HG03378 (cell line): ENCODE measurements around the gene ATXN2L.
"Not testable (repeated sequence)": the region's sequence is repeated elsewhere in the genome, so short reads cannot be mapped to it uniquely, and the experiment has no call there.

Source experiments
- ATAC-seq: cut with Tn5 transposase; IDR thresholded peaks from one replicate; pipeline ENCODE4 v1.9.1; 2021; ENCODE audit warnings: mild to moderate bottlenecking, moderate library complexity; ENCODE audit not compliant: unreplicated experiment

ATXN2L gene, protein sequence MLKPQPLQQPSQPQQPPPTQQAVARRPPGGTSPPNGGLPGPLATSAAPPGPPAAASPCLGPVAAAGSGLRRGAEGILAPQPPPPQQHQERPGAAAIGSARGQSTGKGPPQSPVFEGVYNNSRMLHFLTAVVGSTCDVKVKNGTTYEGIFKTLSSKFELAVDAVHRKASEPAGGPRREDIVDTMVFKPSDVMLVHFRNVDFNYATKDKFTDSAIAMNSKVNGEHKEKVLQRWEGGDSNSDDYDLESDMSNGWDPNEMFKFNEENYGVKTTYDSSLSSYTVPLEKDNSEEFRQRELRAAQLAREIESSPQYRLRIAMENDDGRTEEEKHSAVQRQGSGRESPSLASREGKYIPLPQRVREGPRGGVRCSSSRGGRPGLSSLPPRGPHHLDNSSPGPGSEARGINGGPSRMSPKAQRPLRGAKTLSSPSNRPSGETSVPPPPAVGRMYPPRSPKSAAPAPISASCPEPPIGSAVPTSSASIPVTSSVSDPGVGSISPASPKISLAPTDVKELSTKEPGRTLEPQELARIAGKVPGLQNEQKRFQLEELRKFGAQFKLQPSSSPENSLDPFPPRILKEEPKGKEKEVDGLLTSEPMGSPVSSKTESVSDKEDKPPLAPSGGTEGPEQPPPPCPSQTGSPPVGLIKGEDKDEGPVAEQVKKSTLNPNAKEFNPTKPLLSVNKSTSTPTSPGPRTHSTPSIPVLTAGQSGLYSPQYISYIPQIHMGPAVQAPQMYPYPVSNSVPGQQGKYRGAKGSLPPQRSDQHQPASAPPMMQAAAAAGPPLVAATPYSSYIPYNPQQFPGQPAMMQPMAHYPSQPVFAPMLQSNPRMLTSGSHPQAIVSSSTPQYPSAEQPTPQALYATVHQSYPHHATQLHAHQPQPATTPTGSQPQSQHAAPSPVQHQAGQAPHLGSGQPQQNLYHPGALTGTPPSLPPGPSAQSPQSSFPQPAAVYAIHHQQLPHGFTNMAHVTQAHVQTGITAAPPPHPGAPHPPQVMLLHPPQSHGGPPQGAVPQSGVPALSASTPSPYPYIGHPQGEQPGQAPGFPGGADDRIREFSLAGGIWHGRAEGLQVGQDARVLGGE

DNA sequence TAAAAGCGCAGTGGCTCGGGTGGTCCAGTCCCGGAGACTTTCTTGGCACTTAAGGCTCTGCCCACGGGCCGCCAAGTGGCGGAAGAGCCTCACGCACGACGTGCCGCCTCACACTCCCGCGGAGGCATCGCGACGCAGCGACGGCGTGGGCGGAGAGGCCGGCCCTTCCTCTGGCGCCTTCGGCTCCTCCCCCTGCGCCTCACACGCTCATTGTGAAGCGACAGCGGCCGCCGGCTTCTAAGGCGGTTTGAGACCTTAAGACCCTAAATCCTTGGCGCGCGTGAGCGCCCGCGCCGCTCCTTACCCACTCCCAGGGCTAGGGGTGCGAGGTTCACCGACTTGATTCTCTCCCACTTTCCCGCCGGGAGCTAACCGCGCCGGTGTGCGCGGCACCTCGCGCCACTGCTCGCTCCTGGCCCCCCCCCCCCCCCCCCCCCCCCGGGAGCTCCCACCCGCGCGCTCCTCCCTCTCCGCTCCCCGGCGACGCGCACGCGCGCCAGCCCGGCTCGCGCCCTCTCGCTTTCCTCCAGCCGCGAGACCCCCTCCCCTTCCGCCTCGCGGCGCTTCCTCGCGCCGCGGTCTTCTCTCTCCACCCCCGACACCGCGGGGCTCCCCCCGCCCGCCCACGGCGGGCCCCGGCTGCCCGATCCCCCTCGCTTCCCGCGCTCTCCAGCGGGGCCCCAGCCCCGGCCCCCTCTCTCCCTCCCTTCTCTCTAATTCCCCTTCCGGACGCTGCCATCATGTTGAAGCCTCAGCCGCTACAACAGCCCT is at the start of gene ATXN2L:
Gene ATXN2L (plus strand): TSS at position 480 of the 771 bp plus-strand sequence. CDS start 261 bp downstream, at position 741.
- ATAC-seq: peak; percentile 41

DNA sequence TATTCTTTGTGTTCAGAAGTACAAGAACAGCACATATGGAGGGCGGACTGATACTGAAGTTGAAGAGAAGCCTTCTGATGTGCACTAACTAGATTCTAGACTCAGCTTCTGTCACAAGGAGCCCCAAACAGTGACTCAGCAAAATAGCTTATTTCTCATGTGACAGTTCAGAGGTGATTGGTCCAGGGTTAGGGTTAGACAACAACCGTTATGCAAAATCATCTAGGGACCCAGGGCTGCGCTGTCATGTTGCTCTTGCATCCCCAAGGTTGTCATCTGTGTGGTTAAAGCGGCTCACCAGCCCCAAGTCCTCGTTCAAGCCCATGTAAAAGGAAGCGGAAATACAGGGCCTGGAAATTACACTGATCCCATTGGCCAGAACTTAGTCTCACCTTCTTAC is 41.1 kb upstream of the ATXN2L start:
- not testable (repeated sequence) for ATAC-seq

DNA sequence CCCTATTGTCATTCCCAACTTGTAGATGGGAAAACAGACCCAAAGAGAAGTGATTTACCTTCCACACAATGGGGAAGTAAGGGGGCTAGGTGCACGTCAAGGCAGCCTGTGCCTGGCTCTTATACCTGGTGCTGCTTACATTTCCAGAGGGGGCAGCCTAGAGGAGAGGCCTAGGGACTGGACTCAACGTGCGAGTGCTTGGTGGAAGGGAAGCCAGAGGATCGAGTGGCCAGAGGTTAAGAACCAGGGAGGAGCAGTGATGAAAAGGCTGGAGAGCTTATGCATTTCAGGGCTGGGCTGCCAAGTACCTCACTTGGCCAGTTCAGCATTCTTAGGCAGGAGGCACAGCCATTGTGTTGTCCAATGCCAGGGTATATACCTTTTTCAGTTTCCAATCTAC is 40.4 kb upstream of the ATXN2L start:
- ATAC-seq: not testable (repeated sequence)

GRCh38 chr16:28802235-28803019 is 20.4 kb upstream of the ATXN2L start:
- peak; percentile 69 for ATAC-seq

DNA sequence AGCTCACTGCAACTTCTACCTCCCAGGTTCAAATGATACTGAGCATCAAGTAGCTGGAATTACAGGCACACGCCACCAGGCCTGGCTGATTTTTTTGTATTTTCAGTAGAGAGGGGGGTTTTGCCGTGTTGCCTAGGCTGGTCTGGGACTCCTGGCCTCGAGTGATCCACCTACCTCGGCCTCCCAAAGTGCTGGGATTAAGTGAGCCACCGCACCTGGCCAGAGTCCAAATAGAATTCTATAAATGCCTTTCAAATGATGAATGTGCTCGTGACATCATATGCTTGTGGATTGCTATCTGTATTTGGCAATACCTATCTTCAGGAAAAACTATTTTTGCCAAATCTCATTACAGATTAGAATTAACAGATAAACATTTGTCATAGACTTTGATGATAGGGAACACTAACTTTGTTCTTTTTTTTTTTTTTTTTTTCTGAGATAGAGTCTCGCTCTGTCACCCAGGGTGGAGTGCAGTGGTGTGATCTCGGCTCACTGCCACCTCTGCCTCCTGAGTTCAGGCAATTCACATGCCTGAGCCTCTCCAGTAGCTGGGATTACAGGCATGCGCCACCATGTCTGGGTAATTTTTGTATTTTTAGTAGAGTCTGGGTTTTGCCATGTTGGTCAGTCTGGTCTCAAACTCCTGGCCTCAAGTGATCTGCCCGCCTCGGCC is 15.2 kb upstream of the ATXN2L start:
- not testable (repeated sequence) for ATAC-seq

DNA sequence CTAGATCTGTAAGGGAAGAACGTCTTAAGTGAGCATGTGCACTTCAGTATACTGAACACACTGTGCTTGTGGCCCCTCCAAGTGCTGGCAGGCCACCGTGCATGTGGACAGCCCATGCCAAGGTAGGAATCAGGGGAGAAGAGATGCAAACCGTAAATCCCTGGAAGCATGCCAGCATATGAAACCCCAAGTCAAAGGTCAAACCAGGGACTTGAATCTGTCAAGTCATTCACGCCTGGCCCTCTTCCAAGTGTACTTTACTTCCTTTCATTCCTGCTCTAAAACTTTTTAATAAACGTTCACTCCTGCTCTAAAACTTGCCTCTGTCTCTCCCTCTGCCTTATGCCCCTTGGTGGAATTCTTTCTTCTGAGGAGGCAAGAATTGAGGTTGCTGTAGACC is 2.8 kb upstream of the ATXN2L start:
- ATAC-seq: no peak

GRCh38 chr16:28820546-28820945 is 2.3 kb upstream of the ATXN2L start:
- ATAC-seq: not testable (repeated sequence)

DNA sequence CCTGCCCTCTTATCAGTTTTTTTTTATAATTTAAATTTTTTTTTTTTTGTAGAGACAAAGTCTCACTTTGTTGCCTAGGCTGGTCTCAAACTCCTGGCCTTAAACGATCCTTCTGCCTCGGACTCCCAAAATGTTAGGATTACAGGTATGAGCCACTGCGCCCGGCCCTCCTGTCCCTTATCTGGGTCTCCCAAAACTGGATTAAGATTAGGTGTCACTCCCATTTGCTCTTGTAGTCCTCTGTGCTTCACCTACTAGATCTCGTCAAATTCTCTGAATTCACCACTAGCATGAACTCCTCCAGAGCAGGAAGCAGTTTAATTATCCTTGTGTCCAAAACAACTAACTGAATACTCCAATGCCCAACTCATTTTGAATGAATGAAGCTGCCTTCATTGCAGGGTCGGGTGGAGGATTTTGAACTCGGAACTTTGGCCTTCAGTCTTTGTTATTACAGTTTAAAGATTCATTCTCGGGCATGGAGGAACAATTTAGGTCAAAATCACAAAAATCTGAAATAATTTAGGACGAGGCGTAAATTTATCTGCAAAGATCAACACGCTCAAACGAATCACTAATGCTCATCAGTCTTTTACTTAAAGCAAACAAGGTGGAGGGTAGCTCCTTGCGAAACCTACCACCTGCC is 802 bp upstream of the ATXN2L start:
- ATAC-seq: no peak

DNA sequence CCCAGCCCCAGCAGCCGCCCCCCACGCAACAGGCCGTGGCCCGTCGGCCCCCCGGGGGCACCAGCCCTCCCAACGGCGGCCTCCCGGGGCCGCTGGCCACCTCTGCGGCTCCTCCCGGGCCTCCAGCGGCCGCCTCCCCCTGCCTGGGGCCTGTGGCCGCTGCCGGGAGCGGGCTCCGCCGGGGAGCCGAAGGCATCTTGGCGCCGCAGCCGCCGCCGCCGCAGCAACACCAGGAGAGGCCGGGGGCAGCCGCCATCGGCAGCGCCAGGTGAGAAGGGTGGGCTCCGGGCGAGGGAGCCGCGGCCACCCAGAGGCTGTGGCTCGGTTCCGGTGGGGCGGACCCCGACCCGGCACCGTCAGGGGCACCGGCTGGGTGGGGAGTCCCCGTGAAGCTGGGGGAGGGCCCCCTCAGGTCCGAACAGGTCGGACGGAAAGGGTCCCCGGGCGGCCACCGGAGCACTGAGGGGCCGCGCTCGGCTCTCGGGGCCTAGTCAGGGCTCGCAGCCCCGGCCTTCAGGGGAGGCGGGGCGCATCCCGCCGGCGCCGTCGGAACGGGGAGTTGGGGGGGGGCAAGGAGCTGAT is 583 bp downstream of the ATXN2L start:
- ATAC-seq: peak; percentile 8

GRCh38 chr16:28823873-28824716 is 1.3 kb downstream of the ATXN2L start:
- ATAC-seq: peak; percentile 44

GRCh38 chr16:28824717-28824973 is 1.8 kb downstream of the ATXN2L start:
- no peak for ATAC-seq

DNA sequence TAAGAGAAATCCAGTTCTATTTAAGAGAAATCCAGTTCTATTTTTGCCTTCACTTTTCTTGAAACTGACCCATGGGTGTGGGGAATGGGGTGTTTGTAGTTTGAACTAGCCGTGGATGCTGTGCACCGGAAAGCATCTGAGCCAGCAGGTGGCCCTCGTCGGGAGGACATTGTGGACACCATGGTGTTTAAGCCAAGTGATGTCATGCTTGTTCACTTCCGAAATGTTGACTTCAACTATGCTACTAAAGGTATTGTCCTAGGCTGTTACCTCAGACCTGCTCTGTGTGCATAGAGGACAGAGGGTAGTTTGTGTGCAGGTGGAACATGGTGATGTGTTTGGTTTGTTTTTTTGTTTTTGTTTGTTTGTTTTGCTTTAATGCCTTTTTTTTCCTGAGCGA is 3.3 kb downstream of the ATXN2L start:
- ATAC-seq: no peak

DNA sequence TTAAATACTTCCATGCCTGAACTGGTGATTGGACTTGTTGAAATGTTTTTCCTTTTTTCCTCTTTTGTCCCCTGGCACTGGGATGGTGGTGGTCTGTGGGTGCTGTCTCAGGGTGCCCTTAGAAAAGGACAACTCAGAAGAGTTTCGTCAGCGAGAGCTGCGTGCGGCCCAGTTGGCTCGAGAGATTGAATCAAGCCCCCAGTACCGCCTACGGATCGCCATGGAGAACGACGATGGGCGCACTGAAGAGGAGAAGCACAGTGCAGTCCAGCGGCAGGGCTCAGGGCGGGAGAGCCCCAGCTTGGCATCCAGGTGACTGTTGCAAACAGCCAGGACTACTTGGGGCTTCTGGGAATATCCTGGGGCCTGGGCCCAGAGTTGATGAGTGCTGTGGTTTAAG is 6.9 kb downstream of the ATXN2L start:
- no peak for ATAC-seq

- ATAC-seq: no peak
These were observed 7.7 kb downstream of the ATXN2L start for GRCh38 chr16:28830531-28830930.

DNA sequence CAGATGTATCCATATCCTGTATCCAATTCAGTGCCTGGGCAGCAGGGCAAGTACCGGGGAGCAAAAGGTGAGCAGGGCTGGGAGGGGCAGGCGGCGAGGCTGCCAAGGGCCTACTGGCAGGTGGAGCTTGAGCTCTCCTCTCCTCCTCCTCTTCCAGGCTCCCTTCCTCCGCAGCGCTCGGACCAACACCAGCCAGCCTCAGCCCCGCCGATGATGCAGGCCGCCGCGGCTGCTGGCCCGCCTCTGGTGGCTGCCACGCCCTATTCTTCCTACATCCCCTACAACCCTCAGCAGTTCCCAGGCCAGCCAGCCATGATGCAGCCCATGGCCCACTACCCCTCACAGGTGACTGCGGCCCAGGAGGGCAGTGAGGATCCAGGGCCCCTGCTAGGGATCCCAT is 11.6 kb downstream of the ATXN2L start:
- no peak for ATAC-seq

GRCh38 chr16:28834873-28835863 is 12.4 kb downstream of the ATXN2L start:
- no peak for ATAC-seq
